Keratinocyte (primary cell): ENCODE results near the gene NR5A1. TPM values are rescaled to one million over a fixed set of nuclear protein-coding genes. Genes with fewer than 3 reads are reported as not detected.

Experiments used
- DNase-seq: peaks from one replicate; pipeline ENCODE4 v3.0.0-alpha.2; 2011; ENCODE audit warnings: low read depth, missing footprints, low spot score
- FAIRE-seq: peaks from 2 replicates; lab custom pipeline; 2011; peaks lifted over from hg19 to GRCh38; lab: Jason Lieb, UNC
- H2AFZ ChIP-seq: 2 replicates; pipeline ENCODE4 v1.6.0; 2012; ENCODE audit warnings: low read length, control low read depth, inconsistent platforms; ENCODE audit not compliant: control insufficient read depth
- H3K27ac ChIP-seq: 2 replicates; pipeline ENCODE4 v1.5.1; 2011; ENCODE audit warnings: low read length; ENCODE audit not compliant: control insufficient read depth, insufficient read depth
- H3K27me3 ChIP-seq: 3 replicates; pipeline ENCODE4 v1.6.0; 2011; ENCODE audit warnings: low read length; ENCODE audit not compliant: control insufficient read depth, insufficient read depth; ENCODE audit errors: extremely low read depth
- H3K36me3 ChIP-seq, 2 experiments: 2 replicates in 1 of 2; 3 replicates in 1 of 2; pipeline ENCODE4 v1.5.1; 2011; ENCODE audit warnings: low read length in 2 of 2, mild to moderate bottlenecking in 1 of 2; ENCODE audit not compliant: control insufficient read depth in 2 of 2, insufficient read depth in 2 of 2; ENCODE audit errors: extremely low read depth in 1 of 2
- H3K4me1 ChIP-seq: 3 replicates; pipeline ENCODE4 v1.5.1; 2011; ENCODE audit warnings: low read length; ENCODE audit not compliant: control insufficient read depth, insufficient read depth; ENCODE audit errors: extremely low read depth
- H3K4me2 ChIP-seq: 3 replicates; pipeline ENCODE4 v1.6.0; 2011; ENCODE audit warnings: low read depth, low read length; ENCODE audit not compliant: control insufficient read depth, insufficient read depth; ENCODE audit errors: extremely low read depth
- H3K4me3 ChIP-seq, 3 experiments: fragments of 200-600 bp in 1 of 3; sonication (generic) in 1 of 3; 2 replicates in 2 of 3; 3 replicates in 1 of 3; pipeline ENCODE4 v1.5.1; 2011 to 2016; ENCODE audit warnings: low read length in 3 of 3, mild to moderate bottlenecking in 3 of 3, control low read depth in 2 of 3, inconsistent platforms in 1 of 3, low read depth in 1 of 3, mixed read lengths in 1 of 3, mixed run types in 1 of 3, moderate library complexity in 1 of 3; ENCODE audit not compliant: control insufficient read depth in 2 of 3, insufficient read depth in 2 of 3; ENCODE audit errors: extremely low read depth in 1 of 3
- H3K79me2 ChIP-seq: 2 replicates; pipeline ENCODE4 v1.6.0; 2012; ENCODE audit warnings: low read length; ENCODE audit not compliant: control insufficient read depth, insufficient read depth
- H3K9ac ChIP-seq: 3 replicates; pipeline ENCODE4 v1.6.0; 2011; ENCODE audit warnings: low read length; ENCODE audit not compliant: control insufficient read depth, insufficient read depth; ENCODE audit errors: extremely low read depth
- H3K9me1 ChIP-seq: 3 replicates; pipeline ENCODE4 v1.6.0; 2011; ENCODE audit warnings: low read length; ENCODE audit not compliant: control insufficient read depth, insufficient read depth; ENCODE audit errors: extremely low read depth
- H3K9me3 ChIP-seq: 2 replicates; pipeline ENCODE4 v1.5.1; 2012; ENCODE audit warnings: low read depth, low read length; ENCODE audit not compliant: control insufficient read depth
- H4K20me1 ChIP-seq: 3 replicates; pipeline ENCODE4 v1.6.0; 2011; ENCODE audit warnings: low read length; ENCODE audit not compliant: control insufficient read depth, insufficient read depth; ENCODE audit errors: extremely low read depth
- EZH2 ChIP-seq: IDR thresholded peaks from one replicate; pipeline ENCODE4 v1.6.1; 2012; ENCODE audit warnings: inconsistent platforms, mild to moderate bottlenecking, low read length, moderate library complexity
- dilution Hi-C: fragments of 300-500 bp; cut with MboI; formaldehyde crosslinking; loops from one replicate; pipeline ENCODE4 v1.7.0; 2020; ENCODE audit warnings: low sequenced_read_pairs; ENCODE audit not compliant: extremely low pct_ligation_motif_present
- polyA plus RNA-seq, 5 experiments: library from polyadenylated mRNA; depleted of rRNA in 3 of 5; stranded (reverse) in 3 of 5; stranded (forward) in 1 of 5; unstranded in 1 of 5; fragments of >200 nt; gene quantifications; 1 replicate in 1 of 5; 2 replicates in 3 of 5; 3 replicates in 1 of 5; pipeline versions ENCODE4 v1.2.1 to v1.2.3, GENCODE V29; 2011 to 2012; ENCODE audit warnings: missing spikeins in 2 of 5, low read depth in 1 of 5, low replicate concordance in 1 of 5
- TF ChIP-seq, protein P1 (sequence below), 3 experiments: IDR thresholded peaks in 1 of 3; conservative IDR thresholded peaks in 1 of 3; optimal IDR thresholded peaks in 1 of 3; 2 replicates in 2 of 3; 3 replicates in 1 of 3; pipeline versions ENCODE3 to v1.5.1; 2011; ENCODE audit warnings: low read length in 3 of 3, mild to moderate bottlenecking in 3 of 3, moderate library complexity in 2 of 3, control low read depth in 1 of 3, inconsistent platforms in 1 of 3; ENCODE audit not compliant: insufficient read depth in 2 of 3; ENCODE audit errors: extremely low read depth in 1 of 3

The NR5A1 gene
- polyA plus RNA-seq, 1 donor (not counting 4 experiments of a cell fraction or from before 2014, with no cell fraction given) = not detected

DNA sequence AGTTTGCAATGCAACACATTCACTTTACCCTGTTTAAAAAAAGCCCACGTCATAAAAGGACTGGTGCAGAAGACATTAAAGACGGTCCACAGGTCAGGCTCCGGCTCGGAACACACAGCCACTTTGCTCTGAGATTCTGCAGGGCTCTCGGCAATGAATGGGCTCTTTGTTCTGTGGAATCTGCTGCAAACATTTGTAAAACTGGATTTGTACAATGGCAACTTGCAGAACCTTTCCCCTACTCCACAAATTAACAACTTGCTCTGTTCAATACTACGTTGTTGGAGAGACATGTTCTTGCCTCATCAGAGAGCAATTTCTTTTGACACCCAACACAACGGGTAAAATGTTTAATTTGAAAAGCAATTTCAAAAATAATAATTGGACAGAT, 13.0 kb upstream of the NR5A1 start:
- no peak for FAIRE-seq
- Histone ChIP-seq H3K27me3 (no peaks in the 10 kb centered on the region), H3K9me1 (no peaks in the 10 kb centered on the region), H3K4me1 (no peaks in the 10 kb centered on the region), H3K9ac (no peak overlapping the region), H2AFZ (no peak overlapping the region), H3K4me3 (no peak overlapping the region), H3K79me2 (no peaks in the 10 kb centered on the region), H3K4me2 (no peak overlapping the region), H3K36me3 (no peaks in the 10 kb centered on the region), H3K9me3 (no peaks in the 10 kb centered on the region), H3K27ac (no peak overlapping the region), H4K20me1 (no peaks in the 10 kb centered on the region)
- TF ChIP-seq, protein P1, sequence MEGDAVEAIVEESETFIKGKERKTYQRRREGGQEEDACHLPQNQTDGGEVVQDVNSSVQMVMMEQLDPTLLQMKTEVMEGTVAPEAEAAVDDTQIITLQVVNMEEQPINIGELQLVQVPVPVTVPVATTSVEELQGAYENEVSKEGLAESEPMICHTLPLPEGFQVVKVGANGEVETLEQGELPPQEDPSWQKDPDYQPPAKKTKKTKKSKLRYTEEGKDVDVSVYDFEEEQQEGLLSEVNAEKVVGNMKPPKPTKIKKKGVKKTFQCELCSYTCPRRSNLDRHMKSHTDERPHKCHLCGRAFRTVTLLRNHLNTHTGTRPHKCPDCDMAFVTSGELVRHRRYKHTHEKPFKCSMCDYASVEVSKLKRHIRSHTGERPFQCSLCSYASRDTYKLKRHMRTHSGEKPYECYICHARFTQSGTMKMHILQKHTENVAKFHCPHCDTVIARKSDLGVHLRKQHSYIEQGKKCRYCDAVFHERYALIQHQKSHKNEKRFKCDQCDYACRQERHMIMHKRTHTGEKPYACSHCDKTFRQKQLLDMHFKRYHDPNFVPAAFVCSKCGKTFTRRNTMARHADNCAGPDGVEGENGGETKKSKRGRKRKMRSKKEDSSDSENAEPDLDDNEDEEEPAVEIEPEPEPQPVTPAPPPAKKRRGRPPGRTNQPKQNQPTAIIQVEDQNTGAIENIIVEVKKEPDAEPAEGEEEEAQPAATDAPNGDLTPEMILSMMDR (optimal IDR thresholded peaks at IDR 0.05 in 1 of 3, IDR thresholded peaks at IDR 0.05 in 1 of 3, conservative IDR thresholded peaks at IDR 0.05 in 1 of 3; ENCODE audit: extremely low read depth in 1 of 3, insufficient read depth in 2 of 3, low read length in 3 of 3) = no peak
- TF ChIP-seq EZH2 = no peak
- no peak for DNase-seq
- dilution Hi-C loops = no loop called here

DNA sequence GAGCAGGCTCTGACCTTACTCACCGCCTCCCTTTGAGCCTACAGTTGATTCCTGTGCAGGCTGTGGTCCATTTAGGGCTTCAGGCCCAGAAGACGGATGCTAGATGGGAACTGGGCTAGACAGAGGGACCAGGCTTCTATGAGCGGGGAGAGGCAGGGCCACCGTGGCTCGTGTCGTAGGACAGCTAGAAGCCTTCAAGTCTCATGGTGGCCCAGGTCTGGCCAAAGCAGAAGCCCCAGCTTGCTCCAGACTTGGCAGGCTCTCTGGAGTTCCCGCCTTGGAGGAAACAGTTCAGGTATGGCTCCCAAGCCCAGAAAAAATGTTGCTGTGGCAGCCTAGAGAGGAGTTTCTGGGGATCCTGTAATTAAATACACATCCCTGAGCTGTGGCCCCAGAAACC, 10.9 kb upstream of the NR5A1 start:
- H2AFZ ChIP-seq = no peak overlapping the region
- no peak for TF ChIP-seq EZH2
- TF ChIP-seq, protein P1 (optimal IDR thresholded peaks at IDR 0.05 in 1 of 3, IDR thresholded peaks at IDR 0.05 in 1 of 3, conservative IDR thresholded peaks at IDR 0.05 in 1 of 3; ENCODE audit: extremely low read depth in 1 of 3, insufficient read depth in 2 of 3, low read length in 3 of 3) = no peak
- no peak overlapping the region for H3K27ac ChIP-seq
- no peak overlapping the region for H3K9ac ChIP-seq
- no peak for FAIRE-seq
- H3K79me2 ChIP-seq = no peaks in the 10 kb centered on the region
- no peaks in the 10 kb centered on the region for H3K4me1 ChIP-seq
- dilution Hi-C loops = no loop called here
- H3K9me1 ChIP-seq = no peaks in the 10 kb centered on the region
- DNase-seq = no peak
- no peak overlapping the region for H3K4me2 ChIP-seq
- no peaks in the 10 kb centered on the region for H3K36me3 ChIP-seq
- no peaks in the 10 kb centered on the region for H3K9me3 ChIP-seq
- no peaks in the 10 kb centered on the region for H3K27me3 ChIP-seq
- no peak overlapping the region for H3K4me3 ChIP-seq
- H4K20me1 ChIP-seq = no peaks in the 10 kb centered on the region
